Neural progenitor cell (in vitro differentiated cells): Measurements from ENCODE around the gene NPTN.
"Not testable (repeated sequence)": the region's sequence is repeated elsewhere in the genome, so short reads cannot be mapped to it uniquely, and the experiment has no call there.

Experiments used
- CTCF ChIP-seq: fragments of 200-600 bp; sonication (generic); IDR thresholded peaks from 2 replicates; pipeline ENCODE4 v1.5.1; 2017; ENCODE audit warnings: antibody characterized with exemption, mild to moderate bottlenecking
- EZH2 ChIP-seq: fragments of 200-600 bp; sonication (generic); IDR thresholded peaks from 2 replicates; pipeline ENCODE4 v1.6.1; 2017; ENCODE audit warnings: antibody characterized with exemption, mild to moderate bottlenecking, moderate library complexity

- not testable (repeated sequence) for TF ChIP-seq EZH2, CTCF
These were observed 55.6 kb downstream of the NPTN start for GRCh38 chr15:73577593-73577992.
